Measurements from ENCODE around the gene MALSU1.

DNA sequence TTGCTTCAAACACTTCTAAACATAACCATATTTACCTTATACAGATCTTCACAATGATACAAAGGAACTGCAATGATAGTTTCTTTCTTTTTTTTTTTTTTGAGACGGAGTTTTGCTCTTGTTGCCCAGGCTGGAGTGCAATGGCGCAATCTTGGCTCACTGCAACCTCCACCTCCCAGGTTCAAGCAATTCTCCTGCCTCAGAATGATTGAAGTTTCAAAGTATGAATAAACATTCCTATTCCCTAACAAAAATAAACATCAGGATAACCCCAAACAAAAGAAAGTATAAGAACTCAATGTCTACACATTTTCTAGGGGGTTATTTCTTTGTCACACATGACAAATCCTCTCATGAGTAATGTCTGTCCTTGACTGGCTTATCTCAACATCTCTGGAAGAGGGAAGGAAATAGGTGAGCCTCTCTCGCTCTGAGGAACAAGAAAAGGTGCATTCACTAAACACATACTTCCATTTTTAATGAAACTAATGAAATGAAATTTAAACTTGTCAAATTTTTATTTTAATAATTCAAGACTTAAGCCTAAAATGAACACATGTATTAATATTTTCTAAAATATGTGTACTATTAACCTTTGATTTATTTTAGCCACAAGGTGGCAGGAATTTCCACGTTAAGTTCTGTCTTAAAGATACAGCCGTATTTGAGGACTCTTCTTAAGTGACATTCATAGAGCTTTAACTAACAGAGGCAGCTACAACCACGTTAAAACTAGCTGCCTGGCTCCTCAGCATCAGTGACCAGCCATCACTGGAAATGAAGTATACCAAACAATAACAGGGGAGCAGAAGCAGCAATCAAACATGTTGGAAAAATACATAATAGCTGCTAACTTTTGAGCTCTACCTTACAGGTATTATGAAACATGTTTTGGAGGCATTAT is 58.3 kb downstream of the MALSU1 start:
- no peak for TF ChIP-seq EP300 (IDR thresholded peaks at IDR 0.05)
- TF ChIP-seq, protein P1, sequence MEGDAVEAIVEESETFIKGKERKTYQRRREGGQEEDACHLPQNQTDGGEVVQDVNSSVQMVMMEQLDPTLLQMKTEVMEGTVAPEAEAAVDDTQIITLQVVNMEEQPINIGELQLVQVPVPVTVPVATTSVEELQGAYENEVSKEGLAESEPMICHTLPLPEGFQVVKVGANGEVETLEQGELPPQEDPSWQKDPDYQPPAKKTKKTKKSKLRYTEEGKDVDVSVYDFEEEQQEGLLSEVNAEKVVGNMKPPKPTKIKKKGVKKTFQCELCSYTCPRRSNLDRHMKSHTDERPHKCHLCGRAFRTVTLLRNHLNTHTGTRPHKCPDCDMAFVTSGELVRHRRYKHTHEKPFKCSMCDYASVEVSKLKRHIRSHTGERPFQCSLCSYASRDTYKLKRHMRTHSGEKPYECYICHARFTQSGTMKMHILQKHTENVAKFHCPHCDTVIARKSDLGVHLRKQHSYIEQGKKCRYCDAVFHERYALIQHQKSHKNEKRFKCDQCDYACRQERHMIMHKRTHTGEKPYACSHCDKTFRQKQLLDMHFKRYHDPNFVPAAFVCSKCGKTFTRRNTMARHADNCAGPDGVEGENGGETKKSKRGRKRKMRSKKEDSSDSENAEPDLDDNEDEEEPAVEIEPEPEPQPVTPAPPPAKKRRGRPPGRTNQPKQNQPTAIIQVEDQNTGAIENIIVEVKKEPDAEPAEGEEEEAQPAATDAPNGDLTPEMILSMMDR (IDR thresholded peaks at IDR 0.05) = no peak
- TF ChIP-seq POLR2A (IDR thresholded peaks at IDR 0.05) = no peak
- no peak for TF ChIP-seq POLR2AphosphoS5 (IDR thresholded peaks at IDR 0.05)
